CD4-positive, alpha-beta T cell treated with Interleukin-10 for 1 hour (primary cell): ENCODE measurements around the gene ALG2.
A peak's percentile ranks its signal among the peaks of the same experiment; 100 is the strongest.

ENCODE experiments used
- DNase-seq: peaks from one replicate; pipeline ENCODE4 v3.0.0-alpha.2; 2020

ALG2 gene

DNA sequence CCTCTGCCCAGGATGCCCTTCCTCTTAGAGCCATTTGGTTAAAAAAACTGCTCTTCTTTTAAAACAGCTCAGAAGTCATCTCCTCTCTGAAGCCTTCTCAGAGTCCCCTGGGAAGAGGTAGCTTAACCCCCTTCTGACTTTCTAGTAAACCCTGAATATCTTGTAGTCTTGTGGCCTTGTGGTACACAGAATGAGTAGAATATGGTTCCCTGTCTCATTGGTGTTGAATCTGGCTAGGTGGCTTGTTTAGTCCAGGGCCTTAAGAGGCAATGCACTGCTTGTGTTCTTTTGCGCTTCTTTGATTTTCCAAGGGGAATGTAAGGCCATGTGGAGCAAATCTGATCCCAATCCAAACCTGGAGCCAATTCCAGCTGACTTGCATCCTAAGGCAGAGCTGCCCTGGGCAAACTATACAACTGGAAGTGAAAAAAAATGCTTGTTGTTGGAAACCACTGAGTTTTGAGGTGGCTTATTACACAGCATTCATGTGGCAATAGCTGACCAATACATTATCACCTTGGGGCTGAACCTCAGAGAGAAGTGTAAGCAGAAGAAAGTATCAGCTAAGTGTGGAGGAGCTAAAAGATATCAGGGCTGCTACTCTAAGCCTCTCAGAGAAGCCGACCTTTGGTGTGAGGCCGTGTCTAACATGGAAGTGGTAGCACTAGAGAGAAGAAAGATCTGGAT is 31.0 kb downstream of the ALG2 start:
- DNase-seq, result no peak

DNA sequence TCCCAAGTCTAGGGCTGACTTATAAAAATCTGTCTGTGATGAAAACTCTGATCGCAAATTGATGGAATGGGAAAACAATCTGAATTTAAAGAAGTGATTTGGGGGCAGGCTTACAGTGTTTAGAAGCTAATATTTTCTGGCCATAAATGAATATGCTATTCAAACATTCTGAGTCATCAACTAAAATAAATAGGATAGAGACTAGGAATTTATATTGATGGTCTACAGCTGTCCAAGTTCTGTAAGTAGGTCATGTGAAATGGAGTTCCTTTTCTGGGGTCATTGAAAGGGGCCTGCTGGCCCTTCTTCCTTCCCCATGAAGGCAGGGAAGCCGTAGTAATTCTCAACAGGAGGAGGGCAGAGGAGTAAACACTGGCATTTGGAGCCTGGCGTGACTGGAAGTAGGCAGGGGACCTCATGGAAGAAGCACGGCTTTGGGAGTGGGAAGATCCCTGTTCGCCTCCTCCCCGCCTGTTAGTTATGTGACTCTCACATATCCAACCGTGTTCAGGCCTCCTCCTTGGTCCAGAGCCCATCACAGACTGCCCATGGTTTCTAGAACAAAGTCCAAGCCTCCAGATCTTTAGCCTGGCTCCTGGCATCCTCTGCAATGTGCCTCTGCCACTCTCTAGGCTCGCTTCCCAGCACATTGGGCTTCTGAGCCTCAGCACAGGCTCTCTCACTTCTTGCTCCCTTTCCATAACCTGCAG is 31.7 kb downstream of the ALG2 start:
- no peak for DNase-seq

- DNase-seq, result no peak
These were observed 32.6 kb downstream of the ALG2 start for GRCh38 chr9:99189186-99189585.

DNA sequence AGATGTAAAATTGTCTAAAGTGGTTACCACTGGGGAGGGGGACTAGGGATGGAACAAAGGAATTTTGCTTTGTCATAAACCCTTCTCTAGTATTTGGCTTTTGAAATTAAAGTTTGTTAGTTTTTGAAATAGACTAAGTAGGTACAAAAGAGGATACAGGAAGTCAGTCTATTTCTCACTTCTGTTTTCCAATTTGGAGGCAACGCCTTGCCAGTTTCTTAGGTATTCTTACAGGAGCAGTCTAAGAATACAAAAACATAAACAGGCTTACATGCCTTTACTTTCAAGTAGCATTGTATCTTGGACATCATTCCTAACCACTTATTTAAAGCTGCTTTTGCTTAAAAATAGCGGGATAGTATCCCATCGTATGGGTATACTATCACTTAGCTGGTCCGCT is 34.4 kb downstream of the ALG2 start:
- no peak for DNase-seq

GRCh38 chr9:99185934-99186333 is 35.8 kb downstream of the ALG2 start:
- no peak for DNase-seq

DNA sequence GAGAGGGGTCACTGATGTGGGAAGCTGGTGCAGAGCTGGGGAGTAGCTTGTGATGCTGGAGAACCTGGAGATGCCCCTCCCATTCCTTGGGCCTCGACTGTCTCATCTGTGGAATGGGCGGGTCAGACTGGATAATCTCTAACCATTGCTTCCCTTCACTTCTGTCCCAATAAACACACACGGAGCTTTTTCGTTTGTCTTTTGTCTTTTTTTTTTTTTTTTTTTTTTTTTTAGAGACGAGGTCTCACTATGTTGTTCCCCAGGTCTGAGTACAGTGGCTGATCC is 36.5 kb downstream of the ALG2 start:
- DNase-seq, result no peak

DNA sequence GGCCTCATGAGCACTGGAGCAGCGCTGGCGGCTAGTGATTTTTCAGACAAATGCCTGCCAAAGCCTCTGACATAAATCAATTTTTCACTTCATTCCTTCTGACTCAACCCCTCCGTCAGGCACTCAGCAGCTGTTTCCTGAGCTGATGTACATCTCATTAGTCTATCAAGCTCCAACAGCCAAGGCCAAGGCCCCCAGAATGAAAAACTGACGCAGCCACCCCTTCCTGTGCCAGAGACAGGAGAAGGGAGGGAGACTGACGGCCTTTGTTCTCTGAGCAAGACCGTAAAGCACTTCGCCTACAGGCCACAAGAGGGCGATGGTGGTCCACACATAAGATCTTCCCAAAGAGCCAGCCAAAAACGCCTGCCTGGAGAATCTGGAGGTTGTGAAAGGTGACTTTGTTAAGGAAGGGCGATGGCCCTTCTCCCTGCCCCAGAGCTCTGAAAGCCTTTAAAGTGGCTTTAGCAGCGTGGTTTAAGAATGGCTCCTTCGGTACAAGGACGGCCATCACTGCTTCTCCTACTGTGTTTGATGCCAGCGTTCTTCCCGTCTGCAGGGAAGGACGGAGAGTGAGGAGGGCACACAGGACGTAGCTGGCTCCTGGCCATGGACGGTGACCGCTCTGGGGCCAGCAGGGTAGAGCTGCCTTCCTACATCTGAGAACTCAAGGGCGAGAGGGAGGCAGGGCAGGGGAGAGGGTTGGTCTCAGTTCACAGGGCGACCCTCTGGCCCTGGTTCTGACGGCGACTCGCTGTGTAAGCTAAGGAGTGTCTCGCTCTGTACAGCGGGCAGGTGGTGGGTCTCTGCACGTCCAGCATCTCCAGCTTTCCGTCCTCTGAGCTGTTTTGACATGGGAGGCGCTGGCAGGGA is 37.0 kb downstream of the ALG2 start:
- peak; percentile 77 for DNase-seq

DNA sequence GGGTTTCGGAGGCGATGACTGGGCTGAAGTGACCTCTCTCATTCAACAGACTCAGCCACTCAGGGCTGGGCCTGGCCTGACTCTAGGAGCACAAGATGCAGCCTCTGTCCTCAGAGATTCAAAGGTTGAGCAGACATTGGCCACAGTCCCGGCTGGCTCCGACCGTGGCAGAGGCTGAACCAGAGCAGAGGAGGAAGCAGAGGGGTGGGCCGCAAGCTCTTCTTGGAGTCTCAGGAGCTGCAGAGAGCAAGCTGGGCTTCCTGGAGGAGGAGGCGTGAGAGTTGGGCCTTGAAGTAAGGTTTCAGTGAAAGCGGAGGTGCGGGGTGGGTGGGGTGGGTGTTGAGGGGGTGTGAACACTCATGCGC is 37.6 kb downstream of the ALG2 start:
- DNase-seq, result no peak

- DNase-seq, result no peak
These were observed 38.1 kb downstream of the ALG2 start for GRCh38 chr9:99183616-99184015.

GRCh38 chr9:99182356-99182755 is 39.4 kb downstream of the ALG2 start:
- DNase-seq, result no peak

DNA sequence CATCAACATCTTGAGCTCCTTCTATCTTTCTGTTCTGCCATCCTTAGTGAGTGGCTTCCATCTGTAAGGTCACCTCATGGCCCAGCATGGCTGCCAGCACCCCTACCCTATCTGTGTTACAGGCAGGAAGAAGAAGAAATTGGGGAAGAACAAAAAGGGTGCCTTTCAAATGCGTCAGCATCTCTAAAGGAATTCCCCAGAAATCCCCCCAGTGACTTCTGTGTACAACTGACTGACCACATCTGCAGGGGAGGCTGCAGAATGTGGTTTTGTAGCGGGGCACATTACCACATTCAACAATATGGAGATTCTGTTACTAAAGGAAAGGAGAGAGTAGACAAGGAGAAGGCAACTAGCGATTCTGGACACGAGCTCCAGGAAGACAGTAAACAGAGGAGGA is 40.1 kb downstream of the ALG2 start:
- peak; percentile 11 for DNase-seq

GRCh38 chr9:99181206-99181605 is 40.5 kb downstream of the ALG2 start:
- DNase-seq, result no peak

DNA sequence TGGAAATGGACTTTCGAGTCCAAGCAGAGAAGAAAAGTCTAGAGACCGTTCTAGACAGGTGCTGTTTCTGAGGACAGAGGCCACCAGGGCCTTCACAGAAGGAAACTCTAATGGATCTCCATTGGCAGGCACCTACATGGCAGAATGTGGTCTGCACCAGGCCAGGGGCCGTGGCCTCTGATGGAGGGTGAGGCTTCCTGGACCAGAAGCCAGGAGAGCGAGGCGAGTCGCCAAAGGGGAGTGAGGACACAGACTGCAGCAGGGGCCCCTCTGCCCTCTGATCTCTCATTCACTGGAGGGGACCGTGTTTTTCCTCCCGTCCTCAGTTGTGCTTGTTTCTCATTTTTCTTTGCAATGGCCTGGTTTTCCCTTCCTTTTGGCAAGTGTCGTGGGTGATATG is 41.1 kb downstream of the ALG2 start:
- no peak for DNase-seq

GRCh38 chr9:99180199-99180598 is 41.5 kb downstream of the ALG2 start:
- DNase-seq, result no peak

DNA sequence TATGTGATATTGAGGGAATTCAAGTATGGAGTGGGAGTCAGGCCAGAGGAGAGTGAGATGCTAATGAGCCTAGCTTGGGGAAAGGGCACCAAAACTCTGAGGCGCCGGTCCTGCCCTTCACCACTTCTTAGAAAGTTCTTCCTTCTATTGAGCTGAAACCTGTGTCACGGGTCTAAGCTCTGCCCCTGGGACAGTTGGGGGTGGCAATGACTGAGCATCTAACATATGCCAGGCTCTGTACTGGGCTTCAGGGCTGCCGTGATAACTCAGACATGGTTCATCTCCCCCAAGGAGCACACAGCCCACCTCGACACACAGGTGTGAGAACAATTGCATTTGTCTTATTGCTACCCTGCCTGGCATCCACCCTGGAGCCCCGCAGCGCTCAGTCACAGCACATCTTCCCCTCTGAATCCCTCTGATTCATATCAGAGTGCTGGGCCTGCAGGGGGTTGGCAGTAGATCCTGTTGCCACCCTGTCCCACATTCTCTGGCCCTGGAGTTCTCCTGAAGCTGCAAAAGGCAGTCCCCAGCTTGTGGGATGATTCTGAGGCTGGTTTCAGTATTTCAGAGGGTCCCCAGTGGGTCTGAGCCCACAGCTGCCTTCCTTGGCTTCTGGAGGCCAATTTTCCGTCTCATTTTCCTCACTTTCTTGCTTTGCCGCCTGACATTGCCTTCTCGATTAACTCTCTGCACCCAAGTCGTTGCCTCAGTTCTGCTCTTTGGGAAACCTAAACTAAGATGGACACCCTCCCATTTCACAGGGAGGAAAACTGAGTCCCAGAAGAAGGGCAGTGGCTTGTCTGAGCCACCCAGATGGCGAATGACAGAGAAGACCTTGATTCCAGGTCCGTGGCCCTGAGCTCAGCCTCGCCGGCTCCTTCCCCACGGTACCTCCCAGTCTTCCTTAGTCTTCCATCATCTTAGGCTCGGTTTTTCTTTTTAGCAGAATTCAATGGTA is 42.5 kb downstream of the ALG2 start:
- DNase-seq, result no peak

DNA sequence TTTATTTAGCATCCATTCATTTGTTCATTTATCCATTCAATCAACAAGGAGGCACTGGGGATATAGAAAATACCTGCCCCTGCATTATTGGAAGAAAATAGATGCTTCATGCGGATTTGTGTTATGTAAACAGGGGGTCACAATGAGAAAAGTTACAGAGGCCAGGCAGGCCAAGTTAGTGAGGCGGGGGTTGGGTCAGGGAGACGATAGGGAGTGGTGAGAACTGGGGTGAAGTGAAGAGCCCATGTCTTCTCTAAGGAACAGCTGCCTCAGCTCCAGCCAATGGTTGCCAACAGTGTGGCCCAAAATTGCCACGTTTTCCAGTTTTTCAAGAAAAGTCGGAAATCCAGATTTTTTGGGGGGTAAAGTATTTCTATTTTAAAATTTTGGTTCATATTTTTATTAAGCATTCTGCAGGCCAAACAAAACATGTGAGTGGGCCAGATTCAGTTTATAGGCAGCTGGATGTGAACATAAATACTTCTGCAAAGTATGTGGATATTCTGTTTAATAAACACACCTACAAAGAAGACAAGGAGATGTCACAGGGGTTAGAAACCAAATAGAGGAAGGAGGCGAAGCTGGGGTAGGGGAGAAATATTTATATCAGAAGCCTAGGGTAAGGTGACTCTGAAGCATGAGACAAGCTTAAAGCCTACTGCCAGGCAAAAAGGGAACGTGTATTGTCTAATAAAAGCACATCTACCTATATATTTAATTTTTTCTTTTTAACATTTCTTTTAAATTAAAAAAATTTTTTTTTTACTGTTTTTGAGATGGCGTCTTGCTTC is 44.0 kb downstream of the ALG2 start:
- no peak for DNase-seq

- DNase-seq, result no peak
These were observed 45.2 kb downstream of the ALG2 start for GRCh38 chr9:99176527-99177013.

GRCh38 chr9:99173570-99174504 is 47.9 kb downstream of the ALG2 start:
- DNase-seq, result no peak

GRCh38 chr9:99172124-99173091 is 49.3 kb downstream of the ALG2 start:
- DNase-seq, result no peak
